Endothelial cell of umbilical vein (primary cell): ENCODE measurements around the gene MIER3. TPM values are rescaled to one million over a fixed set of nuclear protein-coding genes. Genes with fewer than 3 reads are reported as not detected.

ENCODE experiments used
- BruUV-seq: library from RNA; stranded (reverse); fragments of 400-500 nt; replicated peaks from 2 replicates; lab custom pipeline; 2021; lab: Mats Ljungman, UMichigan
- CTCF ChIA-PET: fragments of 300-600, 350-600 bp; sonication (Branson Sonifier 250); formaldehyde crosslinking; loops from one replicate; lab custom pipeline; 2021; ENCODE audit warnings: antibody characterized with exemption, inconsistent platforms; lab: Charles Lee
- POLR2A ChIA-PET: fragments of 300-600, 350-600 bp; sonication (Branson Sonifier 250); formaldehyde crosslinking; loops from one replicate; lab custom pipeline; 2021; ENCODE audit warnings: antibody characterized with exemption, inconsistent platforms; lab: Charles Lee
- DNase-seq: peaks from one replicate; pipeline ENCODE4 v3.0.0-alpha.2; 2011; ENCODE audit warnings: low read depth, low spot score
- FAIRE-seq: peaks from 2 replicates; lab custom pipeline; 2011; peaks lifted over from hg19 to GRCh38; lab: Jason Lieb, UNC
- H2AFZ ChIP-seq: 2 replicates; pipeline ENCODE4 v1.6.0; 2012; ENCODE audit warnings: low read depth, low read length, control low read depth, inconsistent platforms
- H3K27ac ChIP-seq: 2 replicates; pipeline ENCODE4 v1.5.1; 2011; ENCODE audit warnings: low read depth, mild to moderate bottlenecking, control low read depth, low read length, moderate library complexity; ENCODE audit not compliant: insufficient read depth
- H3K27me3 ChIP-seq, 2 experiments: 2 replicates each; pipeline versions ENCODE4 v1.6.0 to v1.6.1; 2011; ENCODE audit warnings: low read length in 2 of 2, mixed read lengths in 1 of 2; ENCODE audit not compliant: control insufficient read depth in 2 of 2, insufficient read depth in 2 of 2
- H3K36me3 ChIP-seq, 2 experiments: 2 replicates in 1 of 2; 3 replicates in 1 of 2; pipeline ENCODE4 v1.5.1; 2011; ENCODE audit warnings: low read length in 2 of 2, mild to moderate bottlenecking in 1 of 2, moderate library complexity in 1 of 2; ENCODE audit not compliant: control insufficient read depth in 2 of 2, insufficient read depth in 2 of 2; ENCODE audit errors: extremely low read depth in 1 of 2
- H3K4me1 ChIP-seq: 3 replicates; pipeline ENCODE4 v1.5.1; 2011; ENCODE audit warnings: mild to moderate bottlenecking, low read length; ENCODE audit not compliant: control insufficient read depth, insufficient read depth; ENCODE audit errors: extremely low read depth
- H3K4me2 ChIP-seq: 2 replicates; pipeline ENCODE4 v1.6.1; 2011; ENCODE audit warnings: low read length, control low read depth, mixed read lengths; ENCODE audit not compliant: insufficient read depth
- H3K4me3 ChIP-seq, 3 experiments: fragments of 200-600 bp in 1 of 3; sonication (generic), shearing (Covaris generic) in 1 of 3; replicated peaks in 1 of 3; 2 replicates each; pipeline ENCODE4 v1.5.1; 2011 to 2016; ENCODE audit warnings: control low read depth in 3 of 3, low read length in 3 of 3, mild to moderate bottlenecking in 2 of 3, inconsistent platforms in 1 of 3, low read depth in 1 of 3, moderate library complexity in 1 of 3; ENCODE audit not compliant: insufficient read depth in 1 of 3
- H3K79me2 ChIP-seq: 2 replicates; pipeline ENCODE4 v1.6.0; 2012; ENCODE audit warnings: low read length, inconsistent platforms; ENCODE audit not compliant: control insufficient read depth, insufficient read depth
- H3K9ac ChIP-seq: replicated peaks from 2 replicates; pipeline ENCODE3; 2011; ENCODE audit warnings: low read length, control low read depth; ENCODE audit not compliant: insufficient read depth; ENCODE audit errors: extremely low read depth
- H3K9me1 ChIP-seq: replicated peaks from 3 replicates; pipeline ENCODE4 v1.6.0; 2011; ENCODE audit warnings: mild to moderate bottlenecking, low read length; ENCODE audit not compliant: control insufficient read depth, insufficient read depth; ENCODE audit errors: extremely low read depth
- H3K9me3 ChIP-seq: replicated peaks from 2 replicates; pipeline ENCODE4 v1.5.1; 2012; ENCODE audit warnings: low read length, inconsistent platforms; ENCODE audit not compliant: control insufficient read depth, insufficient read depth
- H4K20me1 ChIP-seq: replicated peaks from 2 replicates; pipeline ENCODE3; 2011; ENCODE audit warnings: mild to moderate bottlenecking, low read length; ENCODE audit not compliant: control insufficient read depth, insufficient read depth; ENCODE audit errors: extremely low read depth
- CTCF ChIP-seq, 2 donors: IDR thresholded peaks; 1 replicate in 1 of 2; 2 replicates in 1 of 2; pipeline ENCODE4 v1.5.1; 2011; ENCODE audit warnings: low read length in 2 of 2, mild to moderate bottlenecking in 2 of 2, moderate library complexity in 2 of 2, control low read depth in 1 of 2, inconsistent platforms in 1 of 2, low read depth in 1 of 2; ENCODE audit not compliant: insufficient read depth in 1 of 2; ENCODE audit errors: extremely low read depth in 1 of 2
- EZH2 ChIP-seq: IDR thresholded peaks from 2 replicates; pipeline ENCODE4 v1.6.1; 2012; ENCODE audit warnings: borderline replicate concordance, low read depth, mild to moderate bottlenecking, moderate library complexity, low read length, inconsistent platforms; ENCODE audit not compliant: severe bottlenecking
- FOS ChIP-seq: IDR thresholded peaks from 2 replicates; pipeline ENCODE4 v1.6.1; 2011; ENCODE audit warnings: mild to moderate bottlenecking, low read length, moderate library complexity, borderline replicate concordance; ENCODE audit not compliant: insufficient read depth
- GATA2 ChIP-seq: IDR thresholded peaks from 2 replicates; pipeline ENCODE4 v1.7.0; 2011; ENCODE audit warnings: low read depth, mild to moderate bottlenecking, moderate library complexity, mixed read lengths, low read length; ENCODE audit not compliant: insufficient read length, insufficient read depth
- JUN ChIP-seq: IDR thresholded peaks from 2 replicates; pipeline ENCODE4 v1.6.1; 2011; ENCODE audit warnings: borderline replicate concordance, low read depth; ENCODE audit not compliant: insufficient read length, insufficient read depth
- MAX ChIP-seq: IDR thresholded peaks from 2 replicates; pipeline ENCODE4 v1.6.1; 2011; ENCODE audit not compliant: insufficient read depth, insufficient read length
- MYC ChIP-seq: IDR thresholded peaks from one replicate; pipeline ENCODE4 v1.6.1; 2011; ENCODE audit warnings: mild to moderate bottlenecking, low read depth, low read length
- POLR2A ChIP-seq: IDR thresholded peaks from 2 replicates; pipeline ENCODE4 v1.6.1; 2012; ENCODE audit warnings: low read depth, mild to moderate bottlenecking, control low read depth, low read length
- POLR2AphosphoS5 ChIP-seq: IDR thresholded peaks from 2 replicates; pipeline ENCODE4 v1.6.1; 2012; ENCODE audit warnings: low read depth, mild to moderate bottlenecking, control low read depth, low read length, moderate library complexity; ENCODE audit not compliant: insufficient read depth
- dilution Hi-C: fragments of 300-500 bp; cut with MboI; formaldehyde crosslinking; loops from one replicate; pipeline ENCODE4 v1.15.0; 2019; ENCODE audit warnings: low sequenced_read_pairs; ENCODE audit not compliant: extremely low pct_ligation_motif_present
- intact Hi-C: fragments of 100-400 bp; cut with micrococcal nuclease; formaldehyde crosslinking; loops from one replicate; pipeline ENCODE4 v1.10.0; 2022
- polyA plus RNA-seq, 4 experiments: library from polyadenylated mRNA; depleted of rRNA in 3 of 4; stranded (reverse) in 3 of 4; unstranded in 1 of 4; fragments of >200 nt; gene quantifications; 2 replicates each; pipeline versions ENCODE4 v1.2.1 to v1.2.3, GENCODE V29; 2011 to 2012; ENCODE audit warnings: missing spikeins in 1 of 4
- total RNA-seq: library from RNA; stranded (reverse); gene quantifications from 2 replicates; pipeline ENCODE4 v1.2.3, GENCODE V29; 2021

MIER3 gene
- total and polyA plus RNA-seq, 2 donors (not counting 3 experiments of a cell fraction or from before 2014, with no cell fraction given), result 6.6 to 20.5 TPM

GRCh38 chr5:56898213-56898612, 53.7 kb downstream of the MIER3 start:
- no peak for DNase-seq
- Histone ChIP-seq H3K4me1 (peaks cover 5% of the 10 kb centered on the region), H2AFZ (no peak overlapping the region), H3K4me3 (no peak overlapping the region), H3K27me3 (no peaks in the 10 kb centered on the region), H3K79me2 (no peaks in the 10 kb centered on the region), H3K9me3 (no peaks in the 10 kb centered on the region), H3K27ac (no peak overlapping the region), H3K9me1 (no peaks in the 10 kb centered on the region), H3K4me2 (no peak overlapping the region), H3K36me3 (peaks cover 5 to 7% of the 10 kb centered on the region in 2 experiments), H3K9ac (no peak overlapping the region), H4K20me1 (no peaks in the 10 kb centered on the region)
- dilution Hi-C loops (no loop called here), intact Hi-C loops (no loop called here)
- TF ChIP-seq POLR2A (no peak), MAX (no peak), FOS (no peak), MYC (no peak), CTCF (IDR thresholded peaks at IDR 0.05; ENCODE audit: extremely low read depth in 1 of 2, insufficient read depth in 1 of 2, low read depth in 1 of 2, low read length in 2 of 2) (no peak), GATA2 (no peak), POLR2AphosphoS5 (no peak), EZH2 (no peak), JUN (no peak)
- ChIA-PET CTCF (interaction anchor here (0.6 to 6.9 kb wide), 9 partner anchors 24 to 1913 kb away, joined by 3 to 74 read pairs (median 3); no protein-coding TSS in a partner anchor), POLR2A (no interaction called here)
- FAIRE-seq, result no peak
- no TSS peak for BruUV-seq
